GM19193 (cell line): Measurements from ENCODE around the gene MMP1.

Experiments
- POLR2A ChIP-seq: IDR thresholded peaks from 4 replicates; pipeline ENCODE4 v1.6.1; 2011; ENCODE audit not compliant: insufficient read depth, insufficient read length; ENCODE audit errors: extremely low read depth

The MMP1 gene

GRCh38 chr11:102788334-102788995 is 9.5 kb downstream of the MMP1 start:
- TF ChIP-seq POLR2A = no peak

- TF ChIP-seq POLR2A = no peak
Observed at GRCh38 chr11:102784380-102784779, 13.6 kb downstream of the MMP1 start.

GRCh38 chr11:102783720-102784119 is 14.2 kb downstream of the MMP1 start:
- TF ChIP-seq POLR2A = no peak

- TF ChIP-seq POLR2A = no peak
Observed at GRCh38 chr11:102783016-102783415, 14.9 kb downstream of the MMP1 start.

- no peak for TF ChIP-seq POLR2A
Observed at GRCh38 chr11:102781676-102782075, 16.3 kb downstream of the MMP1 start.

- TF ChIP-seq POLR2A = no peak
Observed at GRCh38 chr11:102780491-102780918, 17.5 kb downstream of the MMP1 start, which contains the start of gene MMP10. TSS of gene MMP10 (minus strand) at chr11:102780628. CDS start at chr11:102780591, 37 bp downstream.

- no peak for TF ChIP-seq POLR2A
Observed at GRCh38 chr11:102776454-102776853, 21.5 kb downstream of the MMP1 start.

- no peak for TF ChIP-seq POLR2A
Observed at GRCh38 chr11:102773386-102773785, 24.6 kb downstream of the MMP1 start.

GRCh38 chr11:102771351-102771750 is 26.6 kb downstream of the MMP1 start:
- no peak for TF ChIP-seq POLR2A

- no peak for TF ChIP-seq POLR2A
Observed at GRCh38 chr11:102770191-102770590, 27.8 kb downstream of the MMP1 start.

- TF ChIP-seq POLR2A = no peak
Observed at GRCh38 chr11:102767800-102768199, 30.2 kb downstream of the MMP1 start.

GRCh38 chr11:102763440-102763839 is 34.5 kb downstream of the MMP1 start:
- no peak for TF ChIP-seq POLR2A

GRCh38 chr11:102762361-102762767 is 35.6 kb downstream of the MMP1 start:
- no peak for TF ChIP-seq POLR2A

GRCh38 chr11:102761646-102762238 is 36.2 kb downstream of the MMP1 start:
- no peak for TF ChIP-seq POLR2A

GRCh38 chr11:102760344-102761035 is 37.5 kb downstream of the MMP1 start:
- no peak for TF ChIP-seq POLR2A

GRCh38 chr11:102757823-102758549 is 40.0 kb downstream of the MMP1 start:
- TF ChIP-seq POLR2A = no peak

- no peak for TF ChIP-seq POLR2A
Observed at GRCh38 chr11:102753267-102753666, 44.7 kb downstream of the MMP1 start.
